Suprapubic skin (tissue), 4 donors: ENCODE data around the gene NUDT13. TPM values are rescaled to one million over a fixed set of nuclear protein-coding genes. Genes with fewer than 3 reads are reported as not detected.
"Not testable (repeated sequence)": the region's sequence is repeated elsewhere in the genome, so short reads cannot be mapped to it uniquely, and the experiment has no call there.

ENCODE experiments used
- DNase-seq, 2 donors: peaks; one replicate each; pipeline ENCODE4 v3.0.0-alpha.2; 2019; ENCODE audit warnings: low spot score in 2 of 2
- H3K27ac ChIP-seq: fragments of 200-600 bp; sonication (generic); one replicate; pipeline ENCODE4 v1.5.1; 2019
- H3K27me3 ChIP-seq: fragments of 200-600 bp; sonication (generic); one replicate; pipeline ENCODE4 v1.5.1; 2019
- H3K36me3 ChIP-seq: fragments of 200-600 bp; sonication (generic); one replicate; pipeline ENCODE4 v1.5.1; 2019
- H3K4me1 ChIP-seq: fragments of 200-600 bp; sonication (generic); one replicate; pipeline ENCODE4 v1.5.1; 2019
- H3K4me3 ChIP-seq: fragments of 200-600 bp; sonication (generic); one replicate; pipeline ENCODE4 v1.5.1; 2019; ENCODE audit warnings: mild to moderate bottlenecking
- H3K9me3 ChIP-seq: fragments of 200-600 bp; sonication (generic); one replicate; pipeline ENCODE4 v1.5.1; 2019
- CTCF ChIP-seq, 2 donors: fragments of 200-600 bp in 1 of 2; fragments of 450-650 bp in 1 of 2; sonication (generic) in 1 of 2; IDR thresholded peaks; one replicate each; pipeline ENCODE4 v1.5.1; 2016 to 2019; ENCODE audit warnings: antibody characterized with exemption in 2 of 2, mild to moderate bottlenecking in 1 of 2, moderate library complexity in 1 of 2
- EP300 ChIP-seq: sonication (generic); formaldehyde crosslinking; IDR thresholded peaks from one replicate; pipeline ENCODE4 v1.6.1; 2017; ENCODE audit warnings: antibody characterized with exemption
- POLR2A ChIP-seq, 2 donors: fragments of 450-650 bp; IDR thresholded peaks; one replicate each; pipeline ENCODE4 v1.6.1; 2017; ENCODE audit warnings: antibody characterized with exemption in 2 of 2, mild to moderate bottlenecking in 2 of 2, moderate library complexity in 2 of 2
- POLR2AphosphoS5 ChIP-seq, 3 donors: sonication (generic); formaldehyde crosslinking; IDR thresholded peaks; one replicate each; pipeline ENCODE4 v1.6.1; 2017; ENCODE audit warnings: antibody characterized with exemption in 3 of 3
- WGBS: methylation state at CpG from one replicate; pipeline ENCODE4 v1.1.5; 2018; 5-methylcytosine and 5-hydroxymethylcytosine counted together
- total RNA-seq, 4 donors: library from RNA; depleted of rRNA; stranded (reverse); fragments of >200 nt; gene quantifications; one replicate each; pipeline ENCODE4 v1.1.0, GENCODE V29; 2016

The NUDT13 gene
- total RNA-seq, 4 donors from 2014 or later: 0.86 to 4.2 (median 1.5) TPM

GRCh38 chr10:73134727-73135126 is 24.5 kb downstream of the NUDT13 start:
- Histone ChIP-seq H3K4me1 (peaks cover 10% of the 10 kb centered on the region), H3K36me3 (peaks cover 90% of the 10 kb centered on the region), H3K4me3 (no peak overlapping the region)

GRCh38 chr10:73136627-73137026 is 26.4 kb downstream of the NUDT13 start:
- peaks cover 7% of the 10 kb centered on the region for H3K4me1 ChIP-seq
- H3K27ac ChIP-seq: no peak overlapping the region
- H3K4me3 ChIP-seq: no peak overlapping the region
- no peaks in the 10 kb centered on the region for H3K27me3 ChIP-seq
- WGBS: 93% methylated on average over 2 of the region's 2 CpGs
- no peaks in the 10 kb centered on the region for H3K9me3 ChIP-seq
- TF ChIP-seq POLR2A (IDR thresholded peaks at IDR 0.05) (no peak), CTCF (IDR thresholded peaks at IDR 0.05) (no peak), EP300 (no peak), POLR2AphosphoS5 (IDR thresholded peaks at IDR 0.05) (no peak)
- no peak for DNase-seq
- H3K36me3 ChIP-seq: peaks cover 96% of the 10 kb centered on the region

More at GRCh38 chr10:73134727-73135126, 24.5 kb downstream of the NUDT13 start:
- Histone ChIP-seq H3K27ac (no peak overlapping the region), H3K27me3 (no peaks in the 10 kb centered on the region), H3K9me3 (no peaks in the 10 kb centered on the region)
- TF ChIP-seq EP300: no peak
- TF ChIP-seq POLR2A (IDR thresholded peaks at IDR 0.05): no peak
- TF ChIP-seq CTCF (IDR thresholded peaks at IDR 0.05): no peak
- TF ChIP-seq POLR2AphosphoS5 (IDR thresholded peaks at IDR 0.05): no peak
- no peak for DNase-seq
- 88% methylated on average over 3 of the region's 3 CpGs for WGBS

GRCh38 chr10:73139251-73139650 is 29.0 kb downstream of the NUDT13 start:
- 64% methylated on average over 2 of the region's 2 CpGs for WGBS
- no peak overlapping the region for H3K4me3 ChIP-seq
- TF ChIP-seq POLR2AphosphoS5 (IDR thresholded peaks at IDR 0.05) (no peak), POLR2A (IDR thresholded peaks at IDR 0.05) (no peak), EP300 (no peak), CTCF (IDR thresholded peaks at IDR 0.05) (no peak)
- no peak for DNase-seq
- H3K27ac ChIP-seq: no peak overlapping the region
- peaks cover 95% of the 10 kb centered on the region for H3K36me3 ChIP-seq
- no peaks in the 10 kb centered on the region for H3K27me3 ChIP-seq
- no peaks in the 10 kb centered on the region for H3K9me3 ChIP-seq
- no peaks in the 10 kb centered on the region for H3K4me1 ChIP-seq

- Histone ChIP-seq H3K36me3 (peaks cover 95% of the 10 kb centered on the region), H3K27ac (no peak overlapping the region), H3K27me3 (no peaks in the 10 kb centered on the region), H3K4me3 (no peak overlapping the region), H3K9me3 (no peaks in the 10 kb centered on the region), H3K4me1 (no peaks in the 10 kb centered on the region)
- TF ChIP-seq POLR2A (IDR thresholded peaks at IDR 0.05) (no peak), POLR2AphosphoS5 (IDR thresholded peaks at IDR 0.05) (no peak), CTCF (IDR thresholded peaks at IDR 0.05) (no peak), EP300 (no peak)
- no peak for DNase-seq
- 86% methylated on average over 3 of the region's 3 CpGs for WGBS
Observed at GRCh38 chr10:73141603-73142002, 31.3 kb downstream of the NUDT13 start.

- H3K27ac ChIP-seq, H3K4me1 ChIP-seq, H3K27me3 ChIP-seq, H3K4me3 ChIP-seq, DNase-seq, H3K9me3 ChIP-seq: not testable (repeated sequence)
- peaks cover 80% of the 10 kb centered on the region for H3K36me3 ChIP-seq
- WGBS: 97% methylated on average over 7 of the region's 8 CpGs
Observed at GRCh38 chr10:73150633-73151413, 40.6 kb downstream of the NUDT13 start.
